COLO668 (cell line): ENCODE results near the gene ERCC5.

Experiments used
- DNase-seq: peaks from one replicate; lab custom pipeline; 2025; ENCODE audit not compliant: unreplicated experiment; lab: John Stamatoyannopoulos, UW

The ERCC5 gene

GRCh38 chr13:102839462-102839861 lies 6.4 kb upstream of the ERCC5 start:
- no peak for DNase-seq

GRCh38 chr13:102845289-102845629 lies 573 bp upstream of the ERCC5 start:
- no peak for DNase-seq

- peak; percentile 52 for DNase-seq
Observed at GRCh38 chr13:102846261-102847015, 606 bp downstream of the ERCC5 start.

- peak; percentile 28 for DNase-seq
Observed at GRCh38 chr13:102847272-102848234, 1.7 kb downstream of the ERCC5 start.

GRCh38 chr13:102848956-102849355 lies 3.1 kb downstream of the ERCC5 start:
- no peak for DNase-seq

- DNase-seq: no peak
Observed at GRCh38 chr13:102852556-102852955, 6.7 kb downstream of the ERCC5 start.

GRCh38 chr13:102854675-102855074 lies 8.8 kb downstream of the ERCC5 start:
- DNase-seq: no peak

- no peak for DNase-seq
Observed at GRCh38 chr13:102856557-102856956, 10.7 kb downstream of the ERCC5 start.

- DNase-seq: no peak
Observed at GRCh38 chr13:102862624-102863210, 16.9 kb downstream of the ERCC5 start.

- DNase-seq: no peak
Observed at GRCh38 chr13:102863590-102863989, 17.8 kb downstream of the ERCC5 start.

GRCh38 chr13:102868366-102868936 lies 22.6 kb downstream of the ERCC5 start:
- no peak for DNase-seq

- DNase-seq: no peak
Observed at GRCh38 chr13:102869948-102870676, 24.3 kb downstream of the ERCC5 start.

GRCh38 chr13:102870677-102871415 lies 25.0 kb downstream of the ERCC5 start:
- peak; percentile 71 for DNase-seq

- DNase-seq: no peak
Observed at GRCh38 chr13:102872131-102872530, 26.3 kb downstream of the ERCC5 start.

GRCh38 chr13:102872531-102872930 lies 26.7 kb downstream of the ERCC5 start:
- DNase-seq: no peak

- DNase-seq: no peak
Observed at GRCh38 chr13:102873653-102874052, 27.8 kb downstream of the ERCC5 start.

GRCh38 chr13:102875256-102875655 lies 29.4 kb downstream of the ERCC5 start:
- no peak for DNase-seq

GRCh38 chr13:102877303-102877702 lies 31.5 kb downstream of the ERCC5 start:
- DNase-seq: no peak

GRCh38 chr13:102878481-102878880 lies 32.6 kb downstream of the ERCC5 start:
- no peak for DNase-seq
